GM23338 (cell line): Measurements from ENCODE around the gene INPP5A. TPM values are rescaled to one million over a fixed set of nuclear protein-coding genes. Genes with fewer than 3 reads are reported as not detected.
A peak's percentile ranks its signal among the peaks of the same experiment; 100 is the strongest.

Experiments used
- ATAC-seq: fragments of 200-7000 bp; cut with Tn5 transposase; 3 replicates; pipeline ENCODE4 v1.9.1; 2020
- DNase-seq: peaks from one replicate; pipeline ENCODE4 v3.0.0-alpha.2; 2015; ENCODE audit warnings: low spot score
- H2AFZ ChIP-seq: fragments of 200-600 bp; sonication (generic); 2 replicates; pipeline ENCODE4 v1.8.0; 2016; ENCODE audit warnings: antibody characterized with exemption, mild to moderate bottlenecking, moderate library complexity
- H3F3A ChIP-seq: fragments of 200-600 bp; sonication (generic); replicated peaks from 2 replicates; pipeline ENCODE4 v1.8.0; 2017; ENCODE audit warnings: antibody characterized with exemption, mixed run types, low read depth
- H3K27ac ChIP-seq: fragments of 200-600 bp; sonication (generic); 2 replicates; pipeline ENCODE4 v1.6.1; 2016; ENCODE audit warnings: low read depth
- H3K27me3 ChIP-seq: fragments of 200-600 bp; sonication (generic); 2 replicates; pipeline ENCODE4 v1.8.0; 2016; ENCODE audit warnings: mild to moderate bottlenecking, mixed run types, moderate library complexity; ENCODE audit not compliant: insufficient read depth
- H3K36me3 ChIP-seq: fragments of 200-600 bp; sonication (generic); 2 replicates; pipeline ENCODE4 v1.8.0; 2016; ENCODE audit warnings: mild to moderate bottlenecking; ENCODE audit not compliant: insufficient read depth
- H3K4me1 ChIP-seq: fragments of 200-600 bp; sonication (generic); 2 replicates; pipeline ENCODE4 v1.8.0; 2016; ENCODE audit warnings: mild to moderate bottlenecking, moderate library complexity; ENCODE audit not compliant: insufficient read depth
- H3K4me2 ChIP-seq: fragments of 200-600 bp; sonication (generic); 2 replicates; pipeline ENCODE4 v1.7.1; 2017; ENCODE audit warnings: mixed run types
- H3K4me3 ChIP-seq: fragments of 200-600 bp; sonication (generic); 2 replicates; pipeline ENCODE4 v1.6.1; 2016; ENCODE audit warnings: mixed run types
- H3K79me2 ChIP-seq: fragments of 200-600 bp; sonication (generic); replicated peaks from 2 replicates; pipeline ENCODE4 v1.8.0; 2017; ENCODE audit warnings: mild to moderate bottlenecking; ENCODE audit not compliant: insufficient read depth
- H3K9me2 ChIP-seq: fragments of 200-600 bp; sonication (generic); 2 replicates; pipeline ENCODE4 v1.8.0; 2017; ENCODE audit not compliant: insufficient read depth
- H4K20me1 ChIP-seq: fragments of 200-600 bp; sonication (generic); replicated peaks from 2 replicates; pipeline ENCODE4 v1.8.0; 2017; ENCODE audit warnings: mild to moderate bottlenecking; ENCODE audit not compliant: insufficient read depth
- H3K27ac Mint-ChIP-seq: 2 replicates; pipeline ENCODE4 v1.8.0; 2020; ENCODE audit warnings: inconsistent platforms, mild to moderate bottlenecking, moderate library complexity, mixed read lengths
- H3K27me3 Mint-ChIP-seq: 3 replicates; pipeline ENCODE4 v1.8.0; 2022; ENCODE audit warnings: low read depth, mild to moderate bottlenecking, moderate library complexity, mixed read lengths, inconsistent platforms; ENCODE audit not compliant: insufficient read depth, poor library complexity
- H3K36me3 Mint-ChIP-seq: 3 replicates; pipeline ENCODE4 v1.8.0; 2021; ENCODE audit warnings: low read depth, mild to moderate bottlenecking, inconsistent platforms, moderate library complexity, mixed read lengths
- H3K4me1 Mint-ChIP-seq: 3 replicates; pipeline ENCODE4 v1.8.0; 2020; ENCODE audit warnings: mild to moderate bottlenecking, inconsistent platforms, mixed read lengths
- H3K4me3 Mint-ChIP-seq: 3 replicates; pipeline ENCODE4 v1.8.0; 2021; ENCODE audit warnings: moderate library complexity, mild to moderate bottlenecking, inconsistent platforms, mixed read lengths
- H3K9me3 Mint-ChIP-seq: 3 replicates; pipeline ENCODE4 v1.8.0; 2020; ENCODE audit warnings: moderate library complexity, mild to moderate bottlenecking, inconsistent platforms, mixed read lengths
- CTCF ChIP-seq, 2 experiments: fragments of 200-600 bp in 1 of 2; sonication (generic) in 1 of 2; conservative IDR thresholded peaks; 2 replicates each; pipeline versions ENCODE4 v1.5.1 to v1.6.1; 2016 to 2017; ENCODE audit warnings: antibody characterized with exemption in 2 of 2, low read depth in 2 of 2, mild to moderate bottlenecking in 2 of 2, moderate library complexity in 1 of 2
- ETS1 ChIP-seq: IDR thresholded peaks from 2 replicates; pipeline ENCODE4 v1.6.1; 2016; ENCODE audit warnings: antibody characterized with exemption
- EZH2 ChIP-seq: fragments of 200-600 bp; sonication (generic); IDR thresholded peaks from one replicate; pipeline ENCODE4 v1.8.0; 2017; ENCODE audit warnings: antibody characterized with exemption, mild to moderate bottlenecking, low read depth; ENCODE audit not compliant: unreplicated experiment
- EZH2phosphoT487 ChIP-seq: fragments of 200-600 bp; sonication (generic); IDR thresholded peaks from one replicate; pipeline ENCODE4 v1.8.1; 2018; ENCODE audit warnings: antibody characterized with exemption; ENCODE audit not compliant: unreplicated experiment
- POLR2AphosphoS5 ChIP-seq: IDR thresholded peaks from 2 replicates; pipeline ENCODE4 v1.6.1; 2016; ENCODE audit warnings: antibody characterized with exemption, low read depth
- ZNF331 ChIP-seq: fragments of 250-450 bp; sonication (Bioruptor Pico); IDR thresholded peaks from 2 replicates; pipeline ENCODE4 v1.5.0; 2020; ENCODE audit warnings: low read depth, mild to moderate bottlenecking, moderate library complexity
- ZNF462 ChIP-seq: fragments of 250-450 bp; sonication (Bioruptor Pico); IDR thresholded peaks from 2 replicates; pipeline ENCODE4 v1.5.0; 2020; ENCODE audit warnings: mild to moderate bottlenecking, moderate library complexity
- polyA plus RNA-seq: library from polyadenylated mRNA; unstranded; fragments of >200 nt; fragmentation: Nextera tagmentation; extraction: Ambion mirVana; gene quantifications from 2 replicates; pipeline ENCODE4 v1.2.1, GENCODE V29; 2016
- total RNA-seq: library from RNA; depleted of rRNA; stranded (reverse); fragments of >200 nt; shearing (Covaris generic); gene quantifications from 2 replicates; pipeline ENCODE4 v1.2.3, GENCODE V29; 2014

The INPP5A gene
- total and polyA plus RNA-seq, 2 experiments from 2014 or later: 5.9 to 40.6 TPM

GRCh38 chr10:132642732-132643008 is 105.1 kb downstream of the INPP5A start (continued):
- TF ChIP-seq ZNF462 (CRISPR knock-in tag): no peak
- no peak for TF ChIP-seq POLR2AphosphoS5
- no peak for TF ChIP-seq EZH2
- TF ChIP-seq ZNF331 (CRISPR knock-in tag): no peak
- TF ChIP-seq EZH2phosphoT487: no peak

GRCh38 chr10:132643709-132644526 is 106.3 kb downstream of the INPP5A start:
- no peak overlapping the region for H3K4me3 ChIP-seq
- H3K4me3 Mint-ChIP-seq: no peak overlapping the region
- no peaks in the 10 kb centered on the region for H3F3A ChIP-seq
- no peaks in the 10 kb centered on the region; the same call in 1 of the 2 replicates for H4K20me1 ChIP-seq
- ATAC-seq (peak; percentile 79), DNase-seq (no peak)
- no peak overlapping the region for H3K27ac ChIP-seq
- no peaks in the 10 kb centered on the region for H3K36me3 Mint-ChIP-seq
- H3K4me2 ChIP-seq: no peak overlapping the region
- H3K9me2 ChIP-seq: no peaks in the 10 kb centered on the region
- no peak overlapping the region for H3K27ac Mint-ChIP-seq
- H3K9me3 Mint-ChIP-seq: peaks cover 6% of the 10 kb centered on the region
- peaks cover 4% of the 10 kb centered on the region for H3K27me3 Mint-ChIP-seq
- H3K27me3 ChIP-seq: no peaks in the 10 kb centered on the region
- TF ChIP-seq ETS1 (no peak), CTCF (conservative IDR thresholded peaks at IDR 0.05; ENCODE audit: low read depth in 2 of 2) (peak in 1 of 2 experiments; percentile 22; a peak in 2 of 4 replicates)
- H3K4me1 Mint-ChIP-seq: peaks cover 3% of the 10 kb centered on the region; the same call in 2 of the 3 replicates
- H3K4me1 ChIP-seq: no peaks in the 10 kb centered on the region
- no peaks in the 10 kb centered on the region for H3K36me3 ChIP-seq
- peaks cover 12% of the 10 kb centered on the region for H3K79me2 ChIP-seq
- H2AFZ ChIP-seq: no peak overlapping the region
